EH (cell line): ENCODE measurements around the gene FBXO45.
"Not testable (repeated sequence)": the region's sequence is repeated elsewhere in the genome, so short reads cannot be mapped to it uniquely, and the experiment has no call there.

Source experiments
- DNase-seq: peaks from one replicate; pipeline ENCODE4 v3.0.0-alpha.2; 2015; ENCODE audit warnings: low read depth

The FBXO45 gene

GRCh38 chr3:196557236-196557635, 11.2 kb upstream of the FBXO45 start:
- no peak for DNase-seq

GRCh38 chr3:196558476-196558875, 10.0 kb upstream of the FBXO45 start:
- no peak for DNase-seq

GRCh38 chr3:196559826-196560225, 8.6 kb upstream of the FBXO45 start:
- peak; percentile 65 for DNase-seq

- peak; percentile 7 for DNase-seq
Observed at GRCh38 chr3:196563721-196564225, 4.7 kb upstream of the FBXO45 start.

GRCh38 chr3:196569003-196569516, 600 bp downstream of the FBXO45 start:
- peak; percentile 42 for DNase-seq

- not testable (repeated sequence) for DNase-seq
Observed at GRCh38 chr3:196570332-196570731, 1.9 kb downstream of the FBXO45 start.

GRCh38 chr3:196572389-196572788, 3.9 kb downstream of the FBXO45 start:
- no peak for DNase-seq

- peak; percentile 12 for DNase-seq
Observed at GRCh38 chr3:196585044-196585757, 16.7 kb downstream of the FBXO45 start.

GRCh38 chr3:196590279-196590678, 21.8 kb downstream of the FBXO45 start:
- no peak for DNase-seq

GRCh38 chr3:196596355-196596754, 27.9 kb downstream of the FBXO45 start:
- no peak for DNase-seq

GRCh38 chr3:196597971-196598733, 29.7 kb downstream of the FBXO45 start:
- DNase-seq: peak; percentile 47

GRCh38 chr3:196599734-196600128, 31.3 kb downstream of the FBXO45 start:
- DNase-seq: no peak

- no peak for DNase-seq
Observed at GRCh38 chr3:196600359-196600758, 31.9 kb downstream of the FBXO45 start.

GRCh38 chr3:196602673-196603072, 34.2 kb downstream of the FBXO45 start:
- no peak for DNase-seq

- no peak for DNase-seq
Observed at GRCh38 chr3:196603683-196604082, 35.2 kb downstream of the FBXO45 start.

GRCh38 chr3:196604548-196604947, 36.1 kb downstream of the FBXO45 start:
- DNase-seq: no peak

GRCh38 chr3:196608693-196609092, 40.2 kb downstream of the FBXO45 start:
- no peak for DNase-seq

- peak; percentile 78 for DNase-seq
Observed at GRCh38 chr3:196609343-196609775, 40.9 kb downstream of the FBXO45 start.

- DNase-seq: no peak
Observed at GRCh38 chr3:196609805-196610515, 41.5 kb downstream of the FBXO45 start.

- DNase-seq: no peak
Observed at GRCh38 chr3:196611761-196612483, 43.5 kb downstream of the FBXO45 start.

GRCh38 chr3:196615234-196615633, 46.8 kb downstream of the FBXO45 start:
- DNase-seq: not testable (repeated sequence)

- no peak for DNase-seq
Observed at GRCh38 chr3:196617256-196617655, 48.8 kb downstream of the FBXO45 start.
